Uterus (tissue), 2 donors: Measurements from ENCODE around the gene NEURL1B.

ENCODE experiments used
- POLR2A ChIP-seq, 2 donors: fragments of 450-650 bp; IDR thresholded peaks; one replicate each; pipeline ENCODE4 v1.6.1; 2016; ENCODE audit warnings: antibody characterized with exemption in 2 of 2, mild to moderate bottlenecking in 1 of 2, moderate library complexity in 1 of 2
- TF ChIP-seq, protein P1 (sequence below), 4 experiments: fragments of 200-600 bp in 2 of 4; fragments of 450-650 bp in 2 of 4; sonication (generic) in 2 of 4; IDR thresholded peaks; one replicate each; pipeline ENCODE4 v1.5.1; 2016 to 2019; ENCODE audit warnings: antibody characterized with exemption in 4 of 4, mild to moderate bottlenecking in 2 of 4, moderate library complexity in 1 of 4

DNA sequence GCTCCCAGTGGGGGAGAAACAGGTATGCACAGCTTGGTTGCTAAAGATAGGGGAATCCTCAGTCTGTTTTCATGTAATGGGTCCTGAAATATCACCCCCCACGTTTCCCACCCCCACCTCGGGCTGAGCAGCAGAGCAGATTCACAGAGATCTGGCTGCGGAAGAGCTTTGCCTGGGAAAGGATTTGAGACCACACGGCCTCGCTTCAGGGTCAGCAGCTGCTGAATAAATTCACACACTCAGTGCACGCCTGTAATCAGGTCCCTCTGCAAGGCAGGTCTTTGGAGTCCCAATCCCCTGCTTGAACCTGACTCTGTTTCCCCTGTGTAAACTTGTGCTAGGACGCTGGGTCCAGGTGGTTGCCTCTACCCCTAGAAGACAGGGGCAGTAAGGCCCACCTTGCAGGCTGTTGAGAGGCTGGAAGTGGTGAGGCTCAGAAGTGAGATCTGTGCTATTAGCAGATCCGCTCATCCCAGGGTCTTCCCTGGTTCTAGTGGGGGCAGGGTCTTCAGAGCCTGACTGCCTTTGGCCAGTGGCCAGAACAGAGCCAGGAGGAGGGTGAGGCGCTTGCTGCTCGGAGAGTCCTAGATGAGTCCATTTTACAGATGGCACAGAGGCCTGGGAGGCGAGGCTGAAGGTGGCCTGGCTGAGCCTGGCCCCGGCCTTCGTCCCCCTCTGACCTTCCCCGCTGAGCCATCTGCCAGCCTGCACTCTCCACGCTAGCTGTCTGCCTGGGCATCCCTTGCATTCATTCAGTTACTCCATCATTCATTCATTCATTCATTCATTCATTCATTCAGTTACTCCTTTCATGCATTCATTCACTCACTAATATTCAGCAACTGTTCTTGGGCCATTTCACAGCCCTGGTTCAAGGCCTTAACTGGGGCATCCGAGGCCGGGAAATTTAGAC lies 16.7 kb upstream of the NEURL1B start:
- no peak for TF ChIP-seq POLR2A (IDR thresholded peaks at IDR 0.05)
- TF ChIP-seq, protein P1, sequence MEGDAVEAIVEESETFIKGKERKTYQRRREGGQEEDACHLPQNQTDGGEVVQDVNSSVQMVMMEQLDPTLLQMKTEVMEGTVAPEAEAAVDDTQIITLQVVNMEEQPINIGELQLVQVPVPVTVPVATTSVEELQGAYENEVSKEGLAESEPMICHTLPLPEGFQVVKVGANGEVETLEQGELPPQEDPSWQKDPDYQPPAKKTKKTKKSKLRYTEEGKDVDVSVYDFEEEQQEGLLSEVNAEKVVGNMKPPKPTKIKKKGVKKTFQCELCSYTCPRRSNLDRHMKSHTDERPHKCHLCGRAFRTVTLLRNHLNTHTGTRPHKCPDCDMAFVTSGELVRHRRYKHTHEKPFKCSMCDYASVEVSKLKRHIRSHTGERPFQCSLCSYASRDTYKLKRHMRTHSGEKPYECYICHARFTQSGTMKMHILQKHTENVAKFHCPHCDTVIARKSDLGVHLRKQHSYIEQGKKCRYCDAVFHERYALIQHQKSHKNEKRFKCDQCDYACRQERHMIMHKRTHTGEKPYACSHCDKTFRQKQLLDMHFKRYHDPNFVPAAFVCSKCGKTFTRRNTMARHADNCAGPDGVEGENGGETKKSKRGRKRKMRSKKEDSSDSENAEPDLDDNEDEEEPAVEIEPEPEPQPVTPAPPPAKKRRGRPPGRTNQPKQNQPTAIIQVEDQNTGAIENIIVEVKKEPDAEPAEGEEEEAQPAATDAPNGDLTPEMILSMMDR (IDR thresholded peaks at IDR 0.05) = no peak
